ENCODE results near the gene KIF4A. TPM values are rescaled to one million over a fixed set of nuclear protein-coding genes. Genes with fewer than 3 reads are reported as not detected.

The KIF4A gene
- total and polyA plus RNA-seq, 10 of the 15 experiments (the other 5 are each of a cell fraction or from before 2014, with no cell fraction given): 10.8 to 28.8 (median 22.5) TPM

DNA sequence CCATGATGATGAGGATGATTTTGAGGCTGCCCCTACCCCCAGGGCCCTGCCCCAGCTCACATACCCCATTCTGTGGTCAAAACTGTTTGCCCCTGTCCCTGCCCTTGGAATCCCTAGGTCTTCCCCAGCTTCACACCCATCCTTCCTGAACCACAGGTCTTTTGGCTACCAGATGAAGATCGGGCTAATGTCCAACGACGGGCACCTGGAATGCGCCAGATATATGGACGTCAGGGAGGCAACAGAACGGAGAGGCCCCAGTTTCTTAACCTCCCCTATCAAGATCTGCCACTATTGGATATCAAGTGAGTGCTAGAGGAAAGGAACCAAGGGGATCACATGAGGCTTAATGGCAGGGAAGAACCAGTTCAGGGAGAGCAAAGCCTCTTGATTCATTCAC lies 139.9 kb downstream of the KIF4A start (continued):
- no peak for TF ChIP-seq SIX5 (IDR thresholded peaks at IDR 0.05; ENCODE audit: low read depth, low read length, severe bottlenecking)
- TF ChIP-seq IKZF1 (conservative IDR thresholded peaks at IDR 0.05): no peak
- TF ChIP-seq RUNX3 (IDR thresholded peaks at IDR 0.05; ENCODE audit: low read length): no peak
- TF ChIP-seq FOS (IDR thresholded peaks at IDR 0.05; ENCODE audit: borderline replicate concordance, extremely low read depth, insufficient read length): no peak
- TF ChIP-seq BHLHE40 (IDR thresholded peaks at IDR 0.05; ENCODE audit: borderline replicate concordance in 1 of 2, low read depth in 2 of 2, low read length in 1 of 2): no peak

DNA sequence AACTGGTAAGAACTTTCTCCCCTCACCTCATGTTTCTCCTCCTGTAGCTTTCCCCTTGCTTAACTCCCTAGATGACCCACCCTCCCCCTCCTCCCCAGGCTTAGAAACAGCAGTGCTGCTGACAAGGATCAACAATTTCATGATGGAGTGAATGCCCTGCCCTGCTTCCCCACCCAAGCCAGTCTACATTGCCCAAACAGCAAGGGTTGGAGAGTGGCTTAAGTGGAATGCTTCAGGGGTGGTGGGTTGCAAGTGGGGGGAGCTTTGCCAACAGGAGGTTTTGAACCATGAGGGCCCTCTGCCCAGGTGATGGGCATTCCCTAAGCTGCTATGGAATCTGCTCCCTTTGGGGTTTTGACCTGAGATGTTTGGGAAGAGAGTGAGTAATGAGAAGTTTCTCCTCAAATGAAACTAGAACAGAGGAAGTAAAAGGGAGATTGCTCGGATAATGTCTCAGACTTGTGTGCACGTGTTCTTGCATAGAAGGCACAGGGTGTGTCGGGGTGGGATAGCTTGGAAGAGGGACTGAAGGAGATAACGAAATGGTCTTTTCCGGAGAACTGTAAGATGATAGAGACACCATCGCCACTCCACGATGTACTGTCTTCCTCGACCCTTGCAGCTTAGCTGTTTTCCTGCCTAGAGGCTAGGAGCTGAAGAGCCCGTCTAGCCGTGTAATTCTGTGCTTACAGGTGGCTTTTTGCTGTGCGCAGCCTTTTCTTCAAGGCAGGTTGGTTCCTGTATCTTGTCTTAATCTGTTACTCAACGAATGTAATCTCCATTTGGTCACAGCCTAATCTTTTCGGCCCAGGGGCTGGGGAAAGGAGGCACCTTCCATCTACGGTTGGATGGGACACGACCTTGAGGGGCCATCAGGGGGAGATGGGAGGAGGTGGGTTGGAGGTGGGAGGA lies 143.3 kb downstream of the KIF4A start:
- H3K4me3 ChIP-seq: no peak overlapping the region
- no peak overlapping the region for H3K27ac ChIP-seq (ENCODE audit: control insufficient read depth, insufficient read depth)
- TF ChIP-seq TBL1XR1 (IDR thresholded peaks at IDR 0.05; ENCODE audit: low read depth, low read length) (no peak), YBX1 (IDR thresholded peaks at IDR 0.05) (no peak), EZH2 (IDR thresholded peaks at IDR 0.05; ENCODE audit: borderline replicate concordance, control insufficient read depth, low read depth, low read length) (no peak), MYC (IDR thresholded peaks at IDR 0.05; ENCODE audit: insufficient read depth, insufficient read length, insufficient replicate concordance, low read length, severe bottlenecking) (no peak), SMARCA5 (IDR thresholded peaks at IDR 0.05) (no peak)
- TF ChIP-seq, protein P1, sequence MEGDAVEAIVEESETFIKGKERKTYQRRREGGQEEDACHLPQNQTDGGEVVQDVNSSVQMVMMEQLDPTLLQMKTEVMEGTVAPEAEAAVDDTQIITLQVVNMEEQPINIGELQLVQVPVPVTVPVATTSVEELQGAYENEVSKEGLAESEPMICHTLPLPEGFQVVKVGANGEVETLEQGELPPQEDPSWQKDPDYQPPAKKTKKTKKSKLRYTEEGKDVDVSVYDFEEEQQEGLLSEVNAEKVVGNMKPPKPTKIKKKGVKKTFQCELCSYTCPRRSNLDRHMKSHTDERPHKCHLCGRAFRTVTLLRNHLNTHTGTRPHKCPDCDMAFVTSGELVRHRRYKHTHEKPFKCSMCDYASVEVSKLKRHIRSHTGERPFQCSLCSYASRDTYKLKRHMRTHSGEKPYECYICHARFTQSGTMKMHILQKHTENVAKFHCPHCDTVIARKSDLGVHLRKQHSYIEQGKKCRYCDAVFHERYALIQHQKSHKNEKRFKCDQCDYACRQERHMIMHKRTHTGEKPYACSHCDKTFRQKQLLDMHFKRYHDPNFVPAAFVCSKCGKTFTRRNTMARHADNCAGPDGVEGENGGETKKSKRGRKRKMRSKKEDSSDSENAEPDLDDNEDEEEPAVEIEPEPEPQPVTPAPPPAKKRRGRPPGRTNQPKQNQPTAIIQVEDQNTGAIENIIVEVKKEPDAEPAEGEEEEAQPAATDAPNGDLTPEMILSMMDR (IDR thresholded peaks at IDR 0.05 in 2 of 3, conservative IDR thresholded peaks at IDR 0.05 in 1 of 3; ENCODE audit: control insufficient read depth in 2 of 3, extremely low read depth in 1 of 3, insufficient read depth in 1 of 3, low read depth in 3 of 3, low read length in 3 of 3): no peak
- TF ChIP-seq, protein P2, sequence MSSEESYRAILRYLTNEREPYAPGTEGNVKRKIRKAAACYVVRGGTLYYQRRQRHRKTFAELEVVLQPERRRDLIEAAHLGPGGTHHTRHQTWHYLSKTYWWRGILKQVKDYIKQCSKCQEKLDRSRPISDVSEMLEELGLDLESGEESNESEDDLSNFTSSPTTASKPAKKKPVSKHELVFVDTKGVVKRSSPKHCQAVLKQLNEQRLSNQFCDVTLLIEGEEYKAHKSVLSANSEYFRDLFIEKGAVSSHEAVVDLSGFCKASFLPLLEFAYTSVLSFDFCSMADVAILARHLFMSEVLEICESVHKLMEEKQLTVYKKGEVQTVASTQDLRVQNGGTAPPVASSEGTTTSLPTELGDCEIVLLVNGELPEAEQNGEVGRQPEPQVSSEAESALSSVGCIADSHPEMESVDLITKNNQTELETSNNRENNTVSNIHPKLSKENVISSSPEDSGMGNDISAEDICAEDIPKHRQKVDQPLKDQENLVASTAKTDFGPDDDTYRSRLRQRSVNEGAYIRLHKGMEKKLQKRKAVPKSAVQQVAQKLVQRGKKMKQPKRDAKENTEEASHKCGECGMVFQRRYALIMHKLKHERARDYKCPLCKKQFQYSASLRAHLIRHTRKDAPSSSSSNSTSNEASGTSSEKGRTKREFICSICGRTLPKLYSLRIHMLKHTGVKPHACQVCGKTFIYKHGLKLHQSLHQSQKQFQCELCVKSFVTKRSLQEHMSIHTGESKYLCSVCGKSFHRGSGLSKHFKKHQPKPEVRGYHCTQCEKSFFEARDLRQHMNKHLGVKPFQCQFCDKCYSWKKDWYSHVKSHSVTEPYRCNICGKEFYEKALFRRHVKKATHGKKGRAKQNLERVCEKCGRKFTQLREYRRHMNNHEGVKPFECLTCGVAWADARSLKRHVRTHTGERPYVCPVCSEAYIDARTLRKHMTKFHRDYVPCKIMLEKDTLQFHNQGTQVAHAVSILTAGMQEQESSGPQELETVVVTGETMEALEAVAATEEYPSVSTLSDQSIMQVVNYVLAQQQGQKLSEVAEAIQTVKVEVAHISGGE (CRISPR knock-in tag; IDR thresholded peaks at IDR 0.05): no peak
- TF ChIP-seq, protein P3, sequence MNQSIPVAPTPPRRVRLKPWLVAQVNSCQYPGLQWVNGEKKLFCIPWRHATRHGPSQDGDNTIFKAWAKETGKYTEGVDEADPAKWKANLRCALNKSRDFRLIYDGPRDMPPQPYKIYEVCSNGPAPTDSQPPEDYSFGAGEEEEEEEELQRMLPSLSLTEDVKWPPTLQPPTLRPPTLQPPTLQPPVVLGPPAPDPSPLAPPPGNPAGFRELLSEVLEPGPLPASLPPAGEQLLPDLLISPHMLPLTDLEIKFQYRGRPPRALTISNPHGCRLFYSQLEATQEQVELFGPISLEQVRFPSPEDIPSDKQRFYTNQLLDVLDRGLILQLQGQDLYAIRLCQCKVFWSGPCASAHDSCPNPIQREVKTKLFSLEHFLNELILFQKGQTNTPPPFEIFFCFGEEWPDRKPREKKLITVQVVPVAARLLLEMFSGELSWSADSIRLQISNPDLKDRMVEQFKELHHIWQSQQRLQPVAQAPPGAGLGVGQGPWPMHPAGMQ (IDR thresholded peaks at IDR 0.05; ENCODE audit: borderline replicate concordance): no peak

More for the DNA sequence above, 143.3 kb downstream of the KIF4A start:
- ATAC-seq: no peak
- Histone ChIP-seq H3K4me1 (ENCODE audit: control insufficient read depth, insufficient read depth, low read length) (peaks cover 8% of the 10 kb centered on the region), H3K9me3 (replicated peaks; ENCODE audit: control insufficient read depth, insufficient read depth, low read length) (no peaks in the 10 kb centered on the region), H2AFZ (ENCODE audit: control insufficient read depth, low read depth, low read length) (peak overlapping the region; percentile 89), H3K36me3 (ENCODE audit: control insufficient read depth in 2 of 2, insufficient read depth in 2 of 2, low read length in 1 of 2) (no peaks in the 10 kb centered on the region), H4K20me1 (ENCODE audit: control insufficient read depth, insufficient read depth) (no peaks in the 10 kb centered on the region), H3K27me3 (replicated peaks in 1 of 2; ENCODE audit: control insufficient read depth in 2 of 2, insufficient read depth in 2 of 2, low read length in 1 of 2) (no peaks in the 10 kb centered on the region), H3K9ac (ENCODE audit: control insufficient read depth, insufficient read depth, low read length) (no peak overlapping the region; the same call in 1 of the 2 replicates), H3K79me2 (ENCODE audit: control insufficient read depth, insufficient read depth, low read length) (no peaks in the 10 kb centered on the region), H3K4me2 (ENCODE audit: control insufficient read depth, insufficient read depth) (peak overlapping the region; percentile 79)
- DNase-seq (ENCODE audit: low read depth, low spot score): no peak
- WGBS (ENCODE audit: insufficient coverage, insufficient replicate concordance, low lambda C conversion rate, missing lambda C conversion rate): 59% methylated on average over 15 of the region's 15 CpGs
- ChIA-PET CTCF (interaction anchor here (0.9 to 1.6 kb wide), 13 partner anchors 10 to 400 kb away, joined by 3 to 7 read pairs (median 4); partner anchors contain the start of genes GDPD2, IGBP1, KIF4A and PDZD11), POLR2A (interaction anchor here (0.6 kb wide), 1 partner anchor 326 kb away, joined by 3 read pairs; no protein-coding TSS in a partner anchor), RAD21 (ENCODE audit: unreplicated experiment) (interaction anchor here (0.9 to 1.7 kb wide), 6 partner anchors 10 to 400 kb away, joined by 3 to 5 read pairs (median 4); partner anchors contain the start of genes GDPD2 and IGBP1), SMC1A (ENCODE audit: uncharacterized antibody, unreplicated experiment) (interaction anchor here (0.6 to 1.3 kb wide), 5 partner anchors 139 to 236 kb away, joined by 3 to 4 read pairs (median 4); no protein-coding TSS in a partner anchor)
- intact Hi-C loops (cut with micrococcal nuclease; ENCODE audit: unreplicated experiment): loop anchor here (1.0 to 5.0 kb wide), 2 partner anchors 236 to 401 kb away; no protein-coding TSS in a partner anchor
- in situ Hi-C loops (cut with MboI): loop anchor here (25.0 kb wide), 1 partner anchor 396 kb away; the partner anchor contains the start of gene AWAT2
- BruUV-seq (replicated peaks): no TSS peak
- FAIRE-seq: no peak

Measured in GM12878 (cell line).